Ishikawa (cell line): ENCODE data around the gene EDARADD.

ENCODE experiments used
- CREB1 ChIP-seq: IDR thresholded peaks from 2 replicates; pipeline ENCODE4 v1.6.1; 2012; ENCODE audit warnings: low read depth
- EP300 ChIP-seq: IDR thresholded peaks from 2 replicates; pipeline ENCODE4 v1.6.1; 2012; ENCODE audit warnings: borderline replicate concordance
- FOXM1 ChIP-seq: IDR thresholded peaks from 2 replicates; pipeline ENCODE4 v1.6.1; 2012; ENCODE audit warnings: low read depth, borderline replicate concordance
- RAD21 ChIP-seq: IDR thresholded peaks from 2 replicates; pipeline ENCODE4 v1.6.1; 2012; ENCODE audit warnings: low read depth
- TAF1 ChIP-seq: IDR thresholded peaks from 2 replicates; pipeline ENCODE4 v1.6.1; 2012; ENCODE audit warnings: low read depth, mild to moderate bottlenecking
- TF ChIP-seq, protein P1 (sequence below): IDR thresholded peaks from 2 replicates; pipeline ENCODE4 v1.6.1; 2012; ENCODE audit warnings: low read depth, mild to moderate bottlenecking
- TF ChIP-seq, protein P2 (sequence below): IDR thresholded peaks from 2 replicates; pipeline ENCODE4 v1.6.1; 2012

DNA sequence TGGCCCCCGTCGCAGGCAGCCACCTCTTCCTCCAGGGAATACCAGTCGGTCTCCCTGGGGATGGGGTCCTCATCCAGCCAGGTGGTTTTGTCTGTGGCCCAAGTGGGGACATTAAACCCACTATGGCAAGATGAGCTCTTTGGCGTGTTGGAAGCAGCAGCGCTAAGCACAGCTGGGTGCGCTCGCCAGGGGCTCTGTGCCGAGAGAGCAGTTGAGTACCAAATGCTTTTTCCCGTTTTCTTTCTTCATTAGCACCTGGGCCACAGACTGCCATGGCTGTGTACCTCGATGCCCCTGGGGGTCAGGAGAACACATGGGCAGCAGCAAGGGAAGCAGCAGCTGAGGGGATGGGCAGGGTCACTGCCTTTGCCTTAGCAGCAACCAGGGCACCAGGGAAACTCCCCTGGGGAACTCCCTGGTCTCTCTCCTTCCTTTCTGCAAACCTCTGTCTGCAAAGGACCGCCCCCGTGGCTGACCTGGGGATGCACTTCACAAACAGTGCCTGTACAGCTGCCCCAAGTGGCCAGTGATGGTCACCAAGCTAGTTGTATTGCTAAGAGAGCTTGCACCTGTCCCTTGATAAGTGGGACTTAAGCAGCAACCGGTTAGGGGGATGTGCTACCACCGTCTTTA lies 31.1 kb downstream of the EDARADD start:
- TF ChIP-seq FOXM1, result no peak
- TF ChIP-seq, protein P1, sequence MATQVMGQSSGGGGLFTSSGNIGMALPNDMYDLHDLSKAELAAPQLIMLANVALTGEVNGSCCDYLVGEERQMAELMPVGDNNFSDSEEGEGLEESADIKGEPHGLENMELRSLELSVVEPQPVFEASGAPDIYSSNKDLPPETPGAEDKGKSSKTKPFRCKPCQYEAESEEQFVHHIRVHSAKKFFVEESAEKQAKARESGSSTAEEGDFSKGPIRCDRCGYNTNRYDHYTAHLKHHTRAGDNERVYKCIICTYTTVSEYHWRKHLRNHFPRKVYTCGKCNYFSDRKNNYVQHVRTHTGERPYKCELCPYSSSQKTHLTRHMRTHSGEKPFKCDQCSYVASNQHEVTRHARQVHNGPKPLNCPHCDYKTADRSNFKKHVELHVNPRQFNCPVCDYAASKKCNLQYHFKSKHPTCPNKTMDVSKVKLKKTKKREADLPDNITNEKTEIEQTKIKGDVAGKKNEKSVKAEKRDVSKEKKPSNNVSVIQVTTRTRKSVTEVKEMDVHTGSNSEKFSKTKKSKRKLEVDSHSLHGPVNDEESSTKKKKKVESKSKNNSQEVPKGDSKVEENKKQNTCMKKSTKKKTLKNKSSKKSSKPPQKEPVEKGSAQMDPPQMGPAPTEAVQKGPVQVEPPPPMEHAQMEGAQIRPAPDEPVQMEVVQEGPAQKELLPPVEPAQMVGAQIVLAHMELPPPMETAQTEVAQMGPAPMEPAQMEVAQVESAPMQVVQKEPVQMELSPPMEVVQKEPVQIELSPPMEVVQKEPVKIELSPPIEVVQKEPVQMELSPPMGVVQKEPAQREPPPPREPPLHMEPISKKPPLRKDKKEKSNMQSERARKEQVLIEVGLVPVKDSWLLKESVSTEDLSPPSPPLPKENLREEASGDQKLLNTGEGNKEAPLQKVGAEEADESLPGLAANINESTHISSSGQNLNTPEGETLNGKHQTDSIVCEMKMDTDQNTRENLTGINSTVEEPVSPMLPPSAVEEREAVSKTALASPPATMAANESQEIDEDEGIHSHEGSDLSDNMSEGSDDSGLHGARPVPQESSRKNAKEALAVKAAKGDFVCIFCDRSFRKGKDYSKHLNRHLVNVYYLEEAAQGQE, result no peak
- TF ChIP-seq, protein P2, sequence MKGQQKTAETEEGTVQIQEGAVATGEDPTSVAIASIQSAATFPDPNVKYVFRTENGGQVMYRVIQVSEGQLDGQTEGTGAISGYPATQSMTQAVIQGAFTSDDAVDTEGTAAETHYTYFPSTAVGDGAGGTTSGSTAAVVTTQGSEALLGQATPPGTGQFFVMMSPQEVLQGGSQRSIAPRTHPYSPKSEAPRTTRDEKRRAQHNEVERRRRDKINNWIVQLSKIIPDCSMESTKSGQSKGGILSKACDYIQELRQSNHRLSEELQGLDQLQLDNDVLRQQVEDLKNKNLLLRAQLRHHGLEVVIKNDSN, result no peak
- TF ChIP-seq CREB1, result no peak
- TF ChIP-seq RAD21, result no peak
- no peak for TF ChIP-seq TAF1
- no peak for TF ChIP-seq EP300
